GM12878 (cell line): Measurements from ENCODE around the gene ADGRL4.
"Not testable (repeated sequence)": the region's sequence is repeated elsewhere in the genome, so short reads cannot be mapped to it uniquely, and the experiment has no call there.

Experiments
- BCL11A ChIP-seq: IDR thresholded peaks from 2 replicates; pipeline ENCODE4 v1.6.1; 2011; ENCODE audit warnings: low read depth, low read length
- POLR2AphosphoS5 ChIP-seq: IDR thresholded peaks from 2 replicates; pipeline ENCODE4 v1.6.1; 2011; ENCODE audit warnings: mild to moderate bottlenecking, low read length, inconsistent platforms
- ZBTB4 ChIP-seq: fragments of 450-650 bp; formaldehyde crosslinking; IDR thresholded peaks from 2 replicates; pipeline ENCODE4 v1.4.0; 2022; ENCODE audit warnings: mild to moderate bottlenecking, moderate library complexity

- not testable (repeated sequence) for TF ChIP-seq POLR2AphosphoS5; ZBTB4 (CRISPR knock-in tag); BCL11A
These were observed 133.7 kb downstream of the ADGRL4 start for GRCh38 chr1:78872801-78873200.
